Gastroesophageal sphincter (tissue), 3 donors: ENCODE results near the gene LRRC28.

ENCODE experiments used
- CTCF ChIP-seq, 4 experiments: fragments of 200-600 bp in 2 of 4; fragments of 450-650 bp in 2 of 4; sonication (generic) in 1 of 4; IDR thresholded peaks; one replicate each; pipeline ENCODE4 v1.5.1; 2017 to 2019; ENCODE audit warnings: antibody characterized with exemption in 4 of 4, mild to moderate bottlenecking in 2 of 4, moderate library complexity in 2 of 4
- POLR2AphosphoS5 ChIP-seq: sonication (generic); formaldehyde crosslinking; IDR thresholded peaks from one replicate; pipeline ENCODE4 v1.6.1; 2017; ENCODE audit warnings: antibody characterized with exemption

- TF ChIP-seq CTCF (IDR thresholded peaks at IDR 0.05) (no peak), POLR2AphosphoS5 (no peak)
Observed at GRCh38 chr15:99404454-99404853, 153.2 kb downstream of the LRRC28 start.
